ENCODE measurements around the gene RAD51B.

- no peak for TF ChIP-seq CTCF (IDR thresholded peaks at IDR 0.05)
- no peak for TF ChIP-seq POLR2A (IDR thresholded peaks at IDR 0.05)
Observed at GRCh38 chr14:68673464-68673863, 853.9 kb downstream of the RAD51B start.
